HS-5 (cell line): ENCODE data around the gene TFRC.
"Not testable (repeated sequence)": the region's sequence is repeated elsewhere in the genome, so short reads cannot be mapped to it uniquely, and the experiment has no call there.

Experiments used
- DNase-seq: peaks from one replicate; pipeline ENCODE4 v3.0.0-alpha.2; 2012; ENCODE audit warnings: low read depth

Gene TFRC

GRCh38 chr3:196004359-196005052 is 77.4 kb downstream of the TFRC start:
- not testable (repeated sequence) for DNase-seq

GRCh38 chr3:196003611-196004010 is 78.3 kb downstream of the TFRC start:
- no peak for DNase-seq

GRCh38 chr3:196002721-196003120 is 79.2 kb downstream of the TFRC start:
- DNase-seq: not testable (repeated sequence)

GRCh38 chr3:196001240-196001639 is 80.7 kb downstream of the TFRC start:
- not testable (repeated sequence) for DNase-seq

- not testable (repeated sequence) for DNase-seq
These were observed 81.4 kb downstream of the TFRC start for GRCh38 chr3:196000360-196000950.

GRCh38 chr3:195999896-196000295 is 82.0 kb downstream of the TFRC start:
- no peak for DNase-seq
